ENCODE data around the gene SLCO4A1.

Gene SLCO4A1

GRCh38 chr20:62676976-62677375, 34.7 kb downstream of the SLCO4A1 start:
- Histone ChIP-seq H3K4me1 (ENCODE audit: control insufficient read depth, low read length) (no peaks in the 10 kb centered on the region), H3K27ac (ENCODE audit: low read depth, low read length) (no peak overlapping the region), H3K9me3 (ENCODE audit: control insufficient read depth, insufficient read depth, low read length) (no peaks in the 10 kb centered on the region), H3K4me2 (ENCODE audit: low read length) (no peak overlapping the region), H3F3A (ENCODE audit: control insufficient read depth, insufficient read depth) (no peaks in the 10 kb centered on the region), H4K20me1 (ENCODE audit: control insufficient read depth, insufficient read depth, low read depth, low read length) (peaks cover 6% of the 10 kb centered on the region; the same call in 1 of the 2 replicates), H3K9me2 (replicated peaks; ENCODE audit: control insufficient read depth, low read length) (no peaks in the 10 kb centered on the region), H3K27me3 (ENCODE audit: control insufficient read depth, low read length) (no peaks in the 10 kb centered on the region), H3K4me3 (ENCODE audit: low read length) (no peak overlapping the region), H3K36me3 (ENCODE audit: control insufficient read depth, low read length) (no peaks in the 10 kb centered on the region), H3K79me2 (ENCODE audit: control insufficient read depth, low read length) (no peaks in the 10 kb centered on the region)
- TF ChIP-seq EZH2phosphoT487 (IDR thresholded peaks at IDR 0.05; ENCODE audit: borderline replicate concordance, low read length) (no peak), CTCF (IDR thresholded peaks at IDR 0.05; ENCODE audit: low read depth, low read length, poor library complexity, severe bottlenecking) (no peak)

- no peak for TF ChIP-seq EZH2phosphoT487 (IDR thresholded peaks at IDR 0.05; ENCODE audit: borderline replicate concordance, low read length)
- no peak for TF ChIP-seq CTCF (IDR thresholded peaks at IDR 0.05; ENCODE audit: low read depth, low read length, poor library complexity, severe bottlenecking)
- Histone ChIP-seq H3K79me2 (ENCODE audit: control insufficient read depth, low read length) (no peaks in the 10 kb centered on the region), H3K27me3 (ENCODE audit: control insufficient read depth, low read length) (no peaks in the 10 kb centered on the region), H3K27ac (ENCODE audit: low read depth, low read length) (no peak overlapping the region), H3F3A (ENCODE audit: control insufficient read depth, insufficient read depth) (no peaks in the 10 kb centered on the region), H3K4me1 (ENCODE audit: control insufficient read depth, low read length) (no peaks in the 10 kb centered on the region), H4K20me1 (ENCODE audit: control insufficient read depth, insufficient read depth, low read depth, low read length) (peaks cover 6% of the 10 kb centered on the region; the same call in 1 of the 2 replicates), H3K4me3 (ENCODE audit: low read length) (no peak overlapping the region), H3K9me2 (replicated peaks; ENCODE audit: control insufficient read depth, low read length) (no peaks in the 10 kb centered on the region), H3K4me2 (ENCODE audit: low read length) (no peak overlapping the region), H3K9me3 (ENCODE audit: control insufficient read depth, insufficient read depth, low read length) (no peaks in the 10 kb centered on the region), H3K36me3 (ENCODE audit: control insufficient read depth, low read length) (no peaks in the 10 kb centered on the region)
Observed at GRCh38 chr20:62677678-62678077, 35.4 kb downstream of the SLCO4A1 start.

- Histone ChIP-seq H3F3A (ENCODE audit: control insufficient read depth, insufficient read depth) (no peaks in the 10 kb centered on the region), H3K27ac (ENCODE audit: low read depth, low read length) (no peak overlapping the region), H3K4me2 (ENCODE audit: low read length) (no peak overlapping the region), H3K79me2 (ENCODE audit: control insufficient read depth, low read length) (no peaks in the 10 kb centered on the region), H3K4me1 (ENCODE audit: control insufficient read depth, low read length) (no peaks in the 10 kb centered on the region), H3K9me3 (ENCODE audit: control insufficient read depth, insufficient read depth, low read length) (no peaks in the 10 kb centered on the region), H3K36me3 (ENCODE audit: control insufficient read depth, low read length) (no peaks in the 10 kb centered on the region), H3K4me3 (ENCODE audit: low read length) (no peak overlapping the region), H3K27me3 (ENCODE audit: control insufficient read depth, low read length) (no peaks in the 10 kb centered on the region), H4K20me1 (ENCODE audit: control insufficient read depth, insufficient read depth, low read depth, low read length) (peaks cover 3% of the 10 kb centered on the region; the same call in 1 of the 2 replicates), H3K9me2 (replicated peaks; ENCODE audit: control insufficient read depth, low read length) (no peaks in the 10 kb centered on the region)
- TF ChIP-seq EZH2phosphoT487 (IDR thresholded peaks at IDR 0.05; ENCODE audit: borderline replicate concordance, low read length) (no peak), CTCF (IDR thresholded peaks at IDR 0.05; ENCODE audit: low read depth, low read length, poor library complexity, severe bottlenecking) (no peak)
Observed at GRCh38 chr20:62678553-62678952, 36.2 kb downstream of the SLCO4A1 start.

All from DOHH2 (cell line).